ENCODE data around the gene NANOS2. TPM values are rescaled to one million over a fixed set of nuclear protein-coding genes. Genes with fewer than 3 reads are reported as not detected.
"Not testable (repeated sequence)": the region's sequence is repeated elsewhere in the genome, so short reads cannot be mapped to it uniquely, and the experiment has no call there.

The NANOS2 gene
- total RNA-seq, 1 donor from 2014 or later: not detected

- DNase-seq (no peak), ATAC-seq (no peak)
- intact Hi-C loops (cut with micrococcal nuclease): no loop called here
Measured at GRCh38 chr19:45899919-45900589, 14.5 kb downstream of the NANOS2 start.

GRCh38 chr19:45899253-45899652 is 15.3 kb downstream of the NANOS2 start:
- ATAC-seq (no peak), DNase-seq (no peak)
- intact Hi-C loops (cut with micrococcal nuclease): no loop called here

- intact Hi-C loops (cut with micrococcal nuclease): no loop called here
- no peak for DNase-seq
- no peak for ATAC-seq
Measured at GRCh38 chr19:45897261-45897812, 17.2 kb downstream of the NANOS2 start.

DNA sequence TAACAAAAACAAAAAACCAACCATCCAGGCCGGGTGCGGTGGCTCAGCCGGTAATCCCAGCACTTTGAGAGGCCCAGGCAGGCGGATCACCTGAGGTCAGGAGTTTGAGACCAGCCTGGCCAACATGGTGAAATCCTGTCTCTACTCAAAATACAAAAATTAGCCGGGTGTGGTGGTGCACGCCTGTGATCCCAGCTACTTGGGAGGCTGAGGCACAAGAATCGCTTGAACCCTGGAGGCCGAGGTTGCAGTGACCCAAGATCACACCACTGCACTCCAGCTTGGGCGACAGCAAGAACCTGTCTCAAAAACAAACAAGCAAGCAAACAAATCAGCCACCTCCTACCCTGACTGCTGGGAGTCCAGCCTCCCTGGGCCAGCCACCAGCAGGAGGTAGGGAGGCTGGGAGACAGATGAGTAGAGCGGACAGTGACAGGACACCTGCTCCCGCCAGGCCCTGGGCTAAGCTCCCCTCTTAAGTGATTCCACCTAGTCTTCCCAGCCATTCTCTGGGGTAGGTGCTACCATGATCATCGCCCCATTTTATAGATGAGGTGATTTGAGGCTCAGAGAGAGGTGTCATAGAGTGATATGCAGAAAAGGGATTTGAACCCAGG is 18.5 kb downstream of the NANOS2 start:
- not testable (repeated sequence) for DNase-seq

DNA sequence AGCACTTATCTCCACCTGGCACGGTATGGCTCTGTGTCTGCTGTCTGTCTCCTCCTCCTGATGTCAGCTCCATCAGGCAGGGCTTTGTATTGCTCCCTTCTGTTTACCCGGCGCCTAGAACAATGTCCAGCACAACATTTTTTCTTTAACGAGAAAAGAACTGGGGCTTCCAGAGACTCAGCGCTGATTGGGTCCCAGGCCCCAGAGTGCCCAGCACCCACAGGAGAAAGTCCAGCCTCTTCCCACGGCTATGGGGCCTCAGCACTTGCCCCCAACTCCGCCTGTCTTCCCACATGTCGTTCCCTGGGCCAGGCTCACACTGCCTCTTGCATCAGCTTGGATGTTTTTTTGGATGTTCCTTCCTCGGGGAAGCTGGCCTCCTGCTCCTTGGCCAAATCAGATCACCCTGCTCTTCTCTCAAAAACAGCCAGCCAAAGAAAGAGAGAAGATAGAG is 19.0 kb downstream of the NANOS2 start:
- DNase-seq: no peak
- ATAC-seq: no peak
- intact Hi-C loops (cut with micrococcal nuclease): no loop called here

More for the DNA sequence above, 18.5 kb downstream of the NANOS2 start:
- intact Hi-C loops (cut with micrococcal nuclease); ATAC-seq: not testable (repeated sequence)

- intact Hi-C loops (cut with micrococcal nuclease): no loop called here
- no peak for DNase-seq
- ATAC-seq: no peak
Measured at GRCh38 chr19:45890877-45891276, 23.7 kb downstream of the NANOS2 start.

DNA sequence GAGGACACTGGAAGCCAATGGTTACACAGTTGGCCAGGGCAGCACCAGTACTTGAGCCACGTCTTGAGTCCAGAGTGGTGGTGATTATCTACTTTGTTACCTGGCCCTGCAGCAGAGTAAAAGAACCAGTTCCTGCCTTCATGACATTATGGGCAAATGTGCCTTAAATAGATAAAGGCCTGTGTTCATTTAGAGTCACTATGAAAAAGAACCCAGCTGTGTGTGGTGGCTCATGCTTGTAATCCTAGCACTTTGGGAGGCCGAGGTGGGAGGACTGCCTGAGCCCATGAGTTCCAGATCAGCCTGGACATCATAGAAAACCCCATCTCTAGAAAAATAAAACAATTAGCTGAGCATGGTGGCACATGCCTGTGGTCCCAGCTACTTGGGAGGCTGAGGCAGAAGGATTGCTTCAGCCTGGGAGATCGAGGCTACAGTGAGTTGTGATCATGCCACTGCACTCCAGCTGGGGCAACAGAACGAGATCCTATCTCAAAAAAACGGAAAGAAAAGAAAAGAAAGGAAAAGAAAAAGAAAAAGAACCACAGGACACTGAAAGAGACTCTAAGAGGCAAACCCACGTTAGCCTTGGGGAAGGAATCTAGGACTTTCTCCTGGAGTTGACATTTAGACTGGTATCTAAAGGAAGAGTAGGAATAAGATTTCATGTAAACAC is 25.2 kb downstream of the NANOS2 start:
- intact Hi-C loops (cut with micrococcal nuclease): no loop called here
- DNase-seq: no peak
- ATAC-seq: no peak

DNA sequence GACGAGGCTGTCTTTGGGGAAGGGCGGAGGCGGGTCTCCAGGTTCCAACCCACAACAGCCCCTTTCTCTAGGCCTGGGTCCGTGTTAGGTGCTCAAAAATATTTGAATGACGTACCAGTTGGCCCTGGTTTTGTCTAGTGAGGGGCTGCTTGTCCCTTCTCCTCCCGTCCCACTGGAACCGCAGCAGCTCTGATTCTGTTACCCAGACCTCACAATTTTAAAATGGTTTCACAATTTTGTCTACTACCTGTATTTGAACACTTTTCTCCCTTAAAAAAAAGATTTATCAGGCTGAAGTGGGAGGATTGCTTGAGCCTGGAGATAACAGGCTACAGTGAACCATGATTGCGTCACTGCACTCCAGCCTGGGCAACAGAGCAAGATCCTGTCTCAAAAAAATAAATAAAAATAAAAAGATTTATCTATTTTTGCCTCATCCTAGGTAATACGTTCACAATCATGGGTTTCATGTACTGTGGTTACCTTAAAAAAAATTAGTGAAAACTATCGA is 27.3 kb downstream of the NANOS2 start:
- intact Hi-C loops (cut with micrococcal nuclease): no loop called here

GRCh38 chr19:45886427-45887199 is 28.0 kb downstream of the NANOS2 start:
- ATAC-seq: peak; percentile 92
- DNase-seq: peak; percentile 93
- intact Hi-C loops (cut with micrococcal nuclease): no loop called here

More for the DNA sequence above, 27.3 kb downstream of the NANOS2 start:
- no peak for DNase-seq
- no peak for ATAC-seq

GRCh38 chr19:45885556-45886426 is 28.8 kb downstream of the NANOS2 start, which contains the start of gene IRF2BP1:
Gene IRF2BP1, minus strand, starts transcription at chr19:45886141. Its CDS starts 367 bp downstream, at chr19:45885774.
- intact Hi-C loops (cut with micrococcal nuclease): no loop called here
- DNase-seq (peak; percentile 95), ATAC-seq (peak; percentile 88)

DNA sequence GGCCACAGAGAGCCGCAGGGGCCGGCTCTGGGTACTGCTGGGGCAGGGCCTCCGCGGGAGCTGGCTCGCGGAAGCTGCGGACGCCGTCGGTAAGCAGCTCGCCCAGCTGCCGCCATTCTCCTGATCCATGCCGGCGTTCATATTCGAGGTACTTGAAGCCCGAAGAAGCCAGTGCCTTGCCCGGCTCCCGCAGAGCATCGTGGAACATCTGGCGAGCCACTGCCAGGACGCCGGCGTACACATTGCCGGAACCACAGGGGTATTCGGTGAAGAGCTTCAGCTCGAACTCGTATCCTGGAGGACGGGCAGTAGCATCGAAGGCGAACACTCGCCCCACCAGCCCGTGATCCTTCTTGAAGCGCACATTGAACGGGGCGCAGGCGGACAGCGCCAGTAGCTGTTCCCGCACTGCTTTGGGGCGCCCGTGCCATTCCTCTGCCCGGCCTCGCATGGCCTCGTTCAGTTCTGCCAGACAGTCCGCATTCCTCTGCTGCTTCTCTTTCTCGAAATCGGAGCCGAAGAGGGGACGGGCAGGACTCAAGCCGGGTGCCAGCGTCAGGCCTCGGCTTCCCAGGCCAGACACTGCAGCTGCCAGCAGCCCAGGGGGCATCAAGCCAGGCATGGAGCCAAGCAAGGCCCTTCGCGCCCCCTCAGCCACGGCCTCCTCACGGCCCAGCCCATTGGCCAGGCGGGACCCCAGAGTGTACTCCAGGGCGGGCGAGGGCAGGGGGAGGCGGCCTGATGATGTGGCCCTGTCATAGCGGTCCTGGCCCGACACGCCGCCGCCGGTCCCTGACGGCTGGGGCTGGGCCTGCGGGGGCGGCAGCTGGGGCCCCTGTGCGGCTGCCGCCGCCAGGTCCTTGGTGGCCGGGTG is 29.7 kb downstream of the NANOS2 start:
- DNase-seq (no peak), ATAC-seq (peak; percentile 1)
- intact Hi-C loops (cut with micrococcal nuclease): no loop called here

DNA sequence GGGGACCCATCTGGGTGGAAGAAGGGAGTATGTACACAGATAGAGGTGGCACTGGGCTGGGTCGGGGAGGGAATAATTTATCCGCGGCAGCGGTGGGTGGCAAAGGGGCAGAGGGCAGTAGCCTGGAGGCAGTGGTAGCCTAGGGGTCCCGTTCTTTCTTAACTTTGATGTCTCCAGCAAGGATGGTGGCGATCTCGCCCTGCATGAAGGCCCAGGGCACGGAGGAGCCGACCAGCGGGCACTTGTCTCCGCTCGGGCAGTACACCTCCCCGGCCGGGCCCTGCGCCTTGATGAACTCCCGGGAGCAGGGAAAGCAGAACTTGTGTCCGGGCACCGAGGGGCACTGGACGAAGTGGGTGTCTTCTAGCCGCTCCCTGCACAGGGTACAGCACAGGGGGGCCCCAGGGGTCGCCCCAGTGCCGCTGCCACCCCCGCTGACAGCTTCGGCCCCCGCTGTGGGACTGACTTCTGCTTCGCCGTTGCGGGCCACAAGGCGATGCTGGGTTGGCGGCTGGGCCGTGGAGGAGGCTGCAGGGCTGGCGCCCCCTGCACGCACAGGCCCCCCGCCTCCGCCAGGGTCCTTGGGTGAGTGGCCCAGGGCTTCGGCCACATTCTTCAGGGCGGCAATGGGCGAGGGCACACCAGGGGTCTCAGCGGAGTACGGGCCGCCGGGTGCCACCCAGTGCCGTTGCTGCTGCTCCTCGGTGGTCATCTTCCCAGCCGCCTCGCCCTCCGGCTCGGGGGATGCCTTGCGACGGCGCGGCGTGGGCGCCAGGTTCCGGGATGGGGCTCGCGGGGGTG is 30.5 kb downstream of the NANOS2 start:
- intact Hi-C loops (cut with micrococcal nuclease): no loop called here
- DNase-seq (no peak), ATAC-seq (no peak)

DNA sequence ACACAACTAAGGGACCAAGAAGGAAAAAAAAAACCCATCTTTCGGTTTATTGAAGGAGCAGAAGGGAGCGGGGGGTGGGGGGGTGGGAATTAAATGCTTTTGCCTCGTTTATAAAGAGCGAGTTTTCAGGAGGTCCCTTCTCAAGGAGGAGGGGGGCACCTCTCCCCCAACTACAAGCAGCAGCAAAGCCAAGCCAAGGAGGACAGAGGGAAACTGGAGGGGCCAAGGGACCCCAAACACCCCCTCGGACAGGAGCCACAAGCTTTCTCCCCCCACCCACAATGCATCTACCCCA is 31.0 kb downstream of the NANOS2 start:
- DNase-seq (no peak), ATAC-seq (no peak)
- intact Hi-C loops (cut with micrococcal nuclease): no loop called here

- intact Hi-C loops (cut with micrococcal nuclease): no loop called here
- ATAC-seq: no peak
- DNase-seq: peak; percentile 86
Measured at GRCh38 chr19:45882652-45883585, 31.7 kb downstream of the NANOS2 start.

GRCh38 chr19:45881909-45882528 is 32.6 kb downstream of the NANOS2 start:
- intact Hi-C loops (cut with micrococcal nuclease): no loop called here

More at GRCh38 chr19:45881909-45882528, 32.6 kb downstream of the NANOS2 start:
- ATAC-seq (no peak), DNase-seq (no peak)

All from left ventricle myocardium superior (tissue), 1 donor.